ENCODE measurements around the gene LHFPL2. TPM values are rescaled to one million over a fixed set of nuclear protein-coding genes. Genes with fewer than 3 reads are reported as not detected.

LHFPL2 gene
- total and polyA plus RNA-seq, 5 experiments from 2014 or later, result 0.15 to 1.8 (median 0.56) TPM

GRCh38 chr5:78506261-78507024, 142.1 kb downstream of the LHFPL2 start:
- DNase-seq, result no peak
- ATAC-seq, result no peak
- Mint-ChIP-seq H3K9me3 (no peaks in the 10 kb centered on the region), H3K27me3 (peaks cover 33 to 80% (median 39%) of the 10 kb centered on the region in 5 donors), H3K4me3 (no peak overlapping the region), H3K27ac (peak overlapping the region in 1 of 10 donors; percentile 20), H3K4me1 (peaks cover 6 to 27% (median 15%) of the 10 kb centered on the region in 4 donors), H3K36me3 (no peaks in the 10 kb centered on the region)
- POLR2A ChIA-PET, result no interaction called here

- Mint-ChIP-seq H3K9me3 (no peaks in the 10 kb centered on the region), H3K4me3 (no peak overlapping the region), H3K36me3 (no peaks in the 10 kb centered on the region), H3K4me1 (peaks cover 6 to 24% (median 15%) of the 10 kb centered on the region in 4 donors), H3K27ac (peak overlapping the region in 1 of 10 donors; percentile 31), H3K27me3 (peaks cover 35 to 80% (median 40%) of the 10 kb centered on the region in 5 donors)
- POLR2A ChIA-PET, result no interaction called here
- ATAC-seq (no peak), DNase-seq (no peak)
These were observed 142.7 kb downstream of the LHFPL2 start for GRCh38 chr5:78505860-78506259.

GRCh38 chr5:78504704-78505677, 143.6 kb downstream of the LHFPL2 start:
- no peak for ATAC-seq
- Mint-ChIP-seq H3K27me3 (peaks cover 41 to 87% (median 49%) of the 10 kb centered on the region in 5 donors), H3K4me1 (peaks cover 6 to 17% (median 11%) of the 10 kb centered on the region in 4 donors)

GRCh38 chr5:78503958-78504653, 144.5 kb downstream of the LHFPL2 start:
- Mint-ChIP-seq H3K4me3 (no peak overlapping the region), H3K9me3 (no peaks in the 10 kb centered on the region), H3K4me1 (peaks cover 2 to 11% (median 3%) of the 10 kb centered on the region in 4 donors), H3K27me3 (peaks cover 43 to 88% (median 52%) of the 10 kb centered on the region in 5 donors), H3K36me3 (no peaks in the 10 kb centered on the region), H3K27ac (peak overlapping the region in 1 of 10 donors; percentile 11)
- POLR2A ChIA-PET, result no interaction called here
- no peak for ATAC-seq
- no peak for DNase-seq

More at GRCh38 chr5:78504704-78505677, 143.6 kb downstream of the LHFPL2 start:
- Mint-ChIP-seq H3K4me3 (no peak overlapping the region), H3K9me3 (no peaks in the 10 kb centered on the region), H3K27ac (peak overlapping the region in 1 of 10 donors; percentile 74), H3K36me3 (no peaks in the 10 kb centered on the region)
- POLR2A ChIA-PET, result no interaction called here
- no peak for DNase-seq

- peaks cover 41 to 88% (median 62%) of the 10 kb centered on the region in 5 donors for H3K27me3 Mint-ChIP-seq
- H3K9me3 Mint-ChIP-seq, result no peaks in the 10 kb centered on the region
- no peak for DNase-seq
- POLR2A ChIA-PET, result no interaction called here
- peaks cover 0 to 16% (median 0%) of the 10 kb centered on the region in 4 donors for H3K4me1 Mint-ChIP-seq
- no peak for ATAC-seq
- H3K4me3 Mint-ChIP-seq, result no peak overlapping the region
- H3K36me3 Mint-ChIP-seq, result no peaks in the 10 kb centered on the region
- peak overlapping the region in 1 of 10 donors; percentile 1 for H3K27ac Mint-ChIP-seq
These were observed 146.9 kb downstream of the LHFPL2 start for GRCh38 chr5:78501411-78502352.

- DNase-seq, result no peak
- no peak overlapping the region for H3K4me3 Mint-ChIP-seq
- no peak overlapping the region for H3K27ac Mint-ChIP-seq
- no peak for ATAC-seq
- peaks cover 0 to 16% (median 0%) of the 10 kb centered on the region in 4 donors for H3K4me1 Mint-ChIP-seq
- no peaks in the 10 kb centered on the region for H3K9me3 Mint-ChIP-seq
- peaks cover 38 to 89% (median 59%) of the 10 kb centered on the region in 5 donors for H3K27me3 Mint-ChIP-seq
- POLR2A ChIA-PET, result no interaction called here
- H3K36me3 Mint-ChIP-seq, result no peaks in the 10 kb centered on the region
These were observed 147.7 kb downstream of the LHFPL2 start for GRCh38 chr5:78500871-78501270.

GRCh38 chr5:78500028-78500427, 148.5 kb downstream of the LHFPL2 start:
- Mint-ChIP-seq H3K9me3 (no peaks in the 10 kb centered on the region), H3K27me3 (peaks cover 38 to 84% (median 56%) of the 10 kb centered on the region in 5 donors), H3K4me1 (peaks cover 0 to 18% (median 0%) of the 10 kb centered on the region in 4 donors), H3K36me3 (no peaks in the 10 kb centered on the region), H3K4me3 (no peak overlapping the region), H3K27ac (no peak overlapping the region)
- no peak for ATAC-seq
- DNase-seq, result no peak
- POLR2A ChIA-PET, result no interaction called here

- Mint-ChIP-seq H3K27me3 (peaks cover 38 to 79% (median 51%) of the 10 kb centered on the region in 5 donors), H3K27ac (no peak overlapping the region), H3K4me1 (peaks cover 0 to 18% (median 0%) of the 10 kb centered on the region in 4 donors), H3K36me3 (no peaks in the 10 kb centered on the region), H3K4me3 (peak overlapping the region in 1 of 10 donors; percentile 6), H3K9me3 (no peaks in the 10 kb centered on the region)
- no peak for ATAC-seq
- POLR2A ChIA-PET, result no interaction called here
- no peak for DNase-seq
These were observed 149.1 kb downstream of the LHFPL2 start for GRCh38 chr5:78499485-78499884.

- H3K27ac Mint-ChIP-seq, result peak overlapping the region in 1 of 10 donors; percentile 64
- POLR2A ChIA-PET, result interaction anchor here (0.6 kb wide), 1 partner anchor 821 kb away, joined by 3 read pairs; no protein-coding TSS in a partner anchor
- no peak for DNase-seq
- H3K9me3 Mint-ChIP-seq, result no peaks in the 10 kb centered on the region
- peaks cover 0 to 18% (median 0%) of the 10 kb centered on the region in 4 donors for H3K4me1 Mint-ChIP-seq
- no peak for ATAC-seq
- no peaks in the 10 kb centered on the region for H3K36me3 Mint-ChIP-seq
- peaks cover 35 to 66% (median 47%) of the 10 kb centered on the region in 5 donors for H3K27me3 Mint-ChIP-seq
- no peak overlapping the region for H3K4me3 Mint-ChIP-seq
These were observed 150.7 kb downstream of the LHFPL2 start for GRCh38 chr5:78497573-78498533.

- H3K27me3 Mint-ChIP-seq, result peaks cover 28 to 56% (median 39%) of the 10 kb centered on the region in 5 donors
- POLR2A ChIA-PET, result no interaction called here
- H3K4me1 Mint-ChIP-seq, result peaks cover 0 to 12% (median 0%) of the 10 kb centered on the region in 4 donors
- no peaks in the 10 kb centered on the region for H3K36me3 Mint-ChIP-seq
- no peak for ATAC-seq
- H3K27ac Mint-ChIP-seq, result peak overlapping the region in 1 of 10 donors; percentile 31
- H3K4me3 Mint-ChIP-seq, result no peak overlapping the region
- H3K9me3 Mint-ChIP-seq, result no peaks in the 10 kb centered on the region
- DNase-seq, result no peak
These were observed 152.2 kb downstream of the LHFPL2 start for GRCh38 chr5:78496373-78496772.
